T-cell (primary cell): Measurements from ENCODE around the gene IFT88. TPM values are rescaled to one million over a fixed set of nuclear protein-coding genes. Genes with fewer than 3 reads are reported as not detected.

ENCODE experiments used
- ATAC-seq, 4 experiments: fragments of 200-7000 bp in 3 of 4; fragments of 150-1000 bp in 1 of 4; cut with Tn5 transposase; replicated peaks in 1 of 4; 1 replicate in 3 of 4; 2 replicates in 1 of 4; pipeline ENCODE4 v1.10.0; 2021; ENCODE audit warnings: moderate library complexity in 3 of 4, mild to moderate bottlenecking in 2 of 4, moderate number of reproducible peaks in 1 of 4
- CTCF ChIA-PET, 2 donors: fragments of 300-600 bp; sonication (Branson Sonifier 250); formaldehyde crosslinking; loops; one replicate each; lab custom pipeline; 2022; ENCODE audit warnings: antibody characterized with exemption in 2 of 2; lab: Charles Lee
- POLR2A ChIA-PET, 2 donors: fragments of 300-600 bp; sonication (Branson Sonifier 250); formaldehyde crosslinking; loops; one replicate each; lab custom pipeline; 2022; ENCODE audit warnings: antibody characterized with exemption in 2 of 2; lab: Charles Lee
- DNase-seq, 35 experiments: peaks; one replicate each; pipeline versions ENCODE4 v3.0.0 to v3.0.0-alpha.2; 2013 to 2023
- H3K27ac ChIP-seq: one replicate; pipeline ENCODE4 v1.5.1; 2013; ENCODE audit warnings: low read length
- H3K27me3 ChIP-seq, 2 experiments: replicated peaks in 1 of 2; 1 replicate in 1 of 2; 2 replicates in 1 of 2; pipeline versions ENCODE4 v1.6.1 to v1.7.0; 2013; ENCODE audit warnings: low read length in 1 of 2, mixed read lengths in 1 of 2; ENCODE audit not compliant: control insufficient read depth in 2 of 2, insufficient read depth in 2 of 2; ENCODE audit errors: extremely low read depth in 1 of 2
- H3K36me3 ChIP-seq, 2 donors: 1 replicate in 1 of 2; 2 replicates in 1 of 2; pipeline versions ENCODE4 v1.6.1 to v1.7.0; 2013; ENCODE audit warnings: low read length in 1 of 2; ENCODE audit not compliant: control insufficient read depth in 2 of 2, insufficient read depth in 1 of 2; ENCODE audit errors: extremely low read depth in 1 of 2
- H3K4me1 ChIP-seq, 2 experiments: 1 replicate in 1 of 2; 2 replicates in 1 of 2; pipeline versions ENCODE4 v1.6.1 to v1.7.0; 2013; ENCODE audit warnings: low read length in 2 of 2, mixed read lengths in 1 of 2; ENCODE audit not compliant: insufficient read depth in 2 of 2, control insufficient read depth in 1 of 2; ENCODE audit errors: extremely low read depth in 1 of 2
- H3K4me3 ChIP-seq, 2 donors: 1 replicate in 1 of 2; 2 replicates in 1 of 2; pipeline versions ENCODE4 v1.5.1 to v1.7.0; 2013; ENCODE audit warnings: mild to moderate bottlenecking in 2 of 2, low read length in 1 of 2, moderate library complexity in 1 of 2; ENCODE audit not compliant: control insufficient read depth in 1 of 2; ENCODE audit errors: extremely low read depth in 1 of 2
- H3K9me3 ChIP-seq: 2 replicates; pipeline ENCODE4 v1.7.0; 2013
- H3K27ac Mint-ChIP-seq, 2 donors: one replicate each; pipeline ENCODE4 v1.8.0; 2020 to 2021; ENCODE audit warnings: mild to moderate bottlenecking in 2 of 2, mixed read lengths in 2 of 2
- H3K27me3 Mint-ChIP-seq, 2 donors: one replicate each; pipeline ENCODE4 v1.8.0; 2021 to 2022; ENCODE audit warnings: mixed read lengths in 2 of 2
- H3K36me3 Mint-ChIP-seq: one replicate; pipeline ENCODE4 v1.8.0; 2021; ENCODE audit warnings: mixed read lengths
- H3K4me1 Mint-ChIP-seq, 3 donors: one replicate each; pipeline ENCODE4 v1.8.0; 2020 to 2022; ENCODE audit warnings: mixed read lengths in 3 of 3, mild to moderate bottlenecking in 1 of 3
- H3K4me3 Mint-ChIP-seq, 3 donors: one replicate each; pipeline ENCODE4 v1.8.0; 2020 to 2022; ENCODE audit warnings: mild to moderate bottlenecking in 3 of 3, mixed read lengths in 3 of 3, moderate library complexity in 3 of 3
- H3K9me3 Mint-ChIP-seq, 3 donors: one replicate each; pipeline ENCODE4 v1.8.0; 2020 to 2022; ENCODE audit warnings: mixed read lengths in 3 of 3
- whole genome bisulfite sequencing: methylation state at CpG from one replicate; pipeline ENCODE4 v1.1.5; 2013; ENCODE audit warnings: missing lambda C conversion rate; ENCODE audit not compliant: insufficient coverage; 5-methylcytosine and 5-hydroxymethylcytosine counted together
- total RNA-seq, 35 experiments: library from RNA in 6 of 35; stranded (reverse) in 6 of 35; fragments of 120-200 nt in 1 of 35; gene quantifications; one replicate each; pipeline versions ENCODE4 v1.2.1 to v1.2.4 and lab custom pipeline; 2013 to 2026

Gene IFT88
- total RNA-seq, 5 donors from 2014 or later (not counting 1 experiment from before 2014, with no cell fraction given), result 7.6 to 9.8 (median 8.6) TPM

GRCh38 chr13:20571676-20572075 lies 4.7 kb downstream of the IFT88 start:
- Histone ChIP-seq H3K4me3 (no peak overlapping the region), H3K4me1 (peaks cover 3 to 7% of the 10 kb centered on the region in 2 experiments), H3K36me3 (peaks cover 4 to 5% of the 10 kb centered on the region in 2 donors), H3K27me3 (no peaks in the 10 kb centered on the region), H3K27ac (no peak overlapping the region), H3K9me3 (peaks cover 6% of the 10 kb centered on the region)
- DNase-seq, result no peak
- POLR2A ChIA-PET, result interaction anchor here in 1 of 2 donors (0.7 kb wide), 1 partner anchor 86 kb away, joined by 3 read pairs; no protein-coding TSS in a partner anchor
- H3K27me3 Mint-ChIP-seq, result no peaks in the 10 kb centered on the region
- peaks cover 27% of the 10 kb centered on the region for H3K36me3 Mint-ChIP-seq
- H3K4me3 Mint-ChIP-seq, result no peak overlapping the region
- H3K4me1 Mint-ChIP-seq, result peaks cover 13 to 16% (median 16%) of the 10 kb centered on the region in 3 donors
- H3K27ac Mint-ChIP-seq, result peak overlapping the region in 1 of 2 donors; percentile 5
- CTCF ChIA-PET, result interaction anchor here in 1 of 2 donors (0.6 kb wide), 1 partner anchor 16 kb away, joined by 4 read pairs; no protein-coding TSS in a partner anchor
- ATAC-seq, result no peak
- peaks cover 0 to 5% (median 4%) of the 10 kb centered on the region in 3 donors for H3K9me3 Mint-ChIP-seq

GRCh38 chr13:20573186-20573585 lies 6.2 kb downstream of the IFT88 start:
- no peak overlapping the region for H3K4me3 Mint-ChIP-seq
- DNase-seq, result no peak
- no peak for ATAC-seq
- Histone ChIP-seq H3K36me3 (peaks cover 4 to 5% of the 10 kb centered on the region in 2 donors), H3K4me1 (no peaks in the 10 kb centered on the region), H3K9me3 (peaks cover 6% of the 10 kb centered on the region), H3K27ac (no peak overlapping the region), H3K4me3 (no peak overlapping the region), H3K27me3 (no peaks in the 10 kb centered on the region)
- 89% methylated on average over 1 of the region's 4 CpGs for WGBS
- H3K36me3 Mint-ChIP-seq, result peaks cover 38% of the 10 kb centered on the region
- ChIA-PET CTCF (no interaction called here), POLR2A (no interaction called here)
- no peak overlapping the region for H3K27ac Mint-ChIP-seq
- H3K4me1 Mint-ChIP-seq, result peaks cover 5 to 9% (median 8%) of the 10 kb centered on the region in 3 donors
- H3K27me3 Mint-ChIP-seq, result no peaks in the 10 kb centered on the region
- H3K9me3 Mint-ChIP-seq, result peaks cover 7 to 10% (median 10%) of the 10 kb centered on the region in 3 donors

DNA sequence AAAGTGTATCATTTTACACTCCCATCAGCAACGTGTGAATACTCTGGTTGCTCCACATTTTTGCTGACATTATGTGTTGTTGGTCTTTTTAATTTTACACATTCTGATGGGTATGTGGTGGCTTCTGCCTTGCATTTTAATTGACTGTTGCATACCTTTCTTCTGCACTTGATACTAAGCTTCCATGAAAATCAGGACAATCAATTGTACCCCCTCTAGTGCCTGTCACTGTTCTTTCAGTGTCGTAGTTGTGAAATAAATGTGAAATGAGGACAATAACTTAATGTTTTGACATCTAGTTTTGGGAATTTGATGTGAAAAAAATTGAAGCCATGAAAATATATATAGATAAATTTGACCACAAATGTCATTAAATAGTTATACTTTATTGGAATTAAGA lies 6.7 kb downstream of the IFT88 start:
- no peak overlapping the region for H3K4me3 ChIP-seq
- ChIA-PET POLR2A (no interaction called here), CTCF (interaction anchor here in 1 of 2 donors (0.5 kb wide), 1 partner anchor 16 kb away, joined by 3 read pairs; no protein-coding TSS in a partner anchor)
- Mint-ChIP-seq H3K9me3 (peaks cover 7 to 10% (median 10%) of the 10 kb centered on the region in 3 donors), H3K27ac (no peak overlapping the region), H3K4me3 (no peak overlapping the region), H3K27me3 (no peaks in the 10 kb centered on the region), H3K4me1 (peaks cover 5 to 7% (median 7%) of the 10 kb centered on the region in 3 donors), H3K36me3 (peaks cover 43% of the 10 kb centered on the region)
- peaks cover 6% of the 10 kb centered on the region for H3K9me3 ChIP-seq
- no peaks in the 10 kb centered on the region for H3K27me3 ChIP-seq
- H3K27ac ChIP-seq, result no peak overlapping the region
- no CpG with 5 or more reads among the region's 2 CpGs for WGBS
- no peaks in the 10 kb centered on the region for H3K4me1 ChIP-seq
- peaks cover 4 to 5% of the 10 kb centered on the region in 2 donors for H3K36me3 ChIP-seq
- ATAC-seq (no peak), DNase-seq (no peak)

DNA sequence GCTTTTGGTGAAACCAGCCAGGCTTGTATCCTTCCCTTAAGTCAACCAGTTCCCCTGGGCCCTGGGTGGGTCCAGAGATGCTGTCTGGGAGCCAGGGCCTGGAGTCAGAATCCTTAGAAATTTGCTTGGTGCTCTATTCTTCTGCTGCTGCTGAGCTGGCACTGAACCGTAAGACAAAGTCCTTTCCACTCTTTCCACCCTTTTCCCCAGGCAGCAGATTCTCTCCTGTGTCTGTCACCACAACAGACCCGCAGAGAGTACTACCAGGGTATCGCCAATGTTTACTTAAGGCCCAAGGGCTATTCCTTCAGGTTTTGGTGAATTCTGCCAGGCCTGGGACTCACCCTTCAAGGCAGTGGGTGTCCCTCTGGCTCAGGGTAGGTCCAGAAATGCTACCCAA lies 12.2 kb downstream of the IFT88 start:
- ATAC-seq (no peak), DNase-seq (no peak)
- no peak overlapping the region for H3K27ac Mint-ChIP-seq
- no peak overlapping the region for H3K4me3 Mint-ChIP-seq
- H3K36me3 ChIP-seq, result peaks cover 0 to 20% of the 10 kb centered on the region in 2 donors
- no peaks in the 10 kb centered on the region for H3K27me3 ChIP-seq
- H3K27ac ChIP-seq, result no peak overlapping the region
- no peak overlapping the region for H3K4me3 ChIP-seq
- H3K4me1 Mint-ChIP-seq, result peaks cover 4 to 5% (median 4%) of the 10 kb centered on the region in 3 donors
- H3K36me3 Mint-ChIP-seq, result peaks cover 77% of the 10 kb centered on the region
- 100% methylated on average over 3 of the region's 3 CpGs for WGBS
- no peaks in the 10 kb centered on the region for H3K4me1 ChIP-seq
- H3K9me3 Mint-ChIP-seq, result peaks cover 10 to 16% (median 13%) of the 10 kb centered on the region in 3 donors
- ChIA-PET POLR2A (no interaction called here), CTCF (interaction anchor here in 1 of 2 donors (0.6 kb wide), 1 partner anchor 870 kb away, joined by 7 read pairs; no protein-coding TSS in a partner anchor)
- peaks cover 7% of the 10 kb centered on the region for H3K9me3 ChIP-seq
- H3K27me3 Mint-ChIP-seq, result no peaks in the 10 kb centered on the region

DNA sequence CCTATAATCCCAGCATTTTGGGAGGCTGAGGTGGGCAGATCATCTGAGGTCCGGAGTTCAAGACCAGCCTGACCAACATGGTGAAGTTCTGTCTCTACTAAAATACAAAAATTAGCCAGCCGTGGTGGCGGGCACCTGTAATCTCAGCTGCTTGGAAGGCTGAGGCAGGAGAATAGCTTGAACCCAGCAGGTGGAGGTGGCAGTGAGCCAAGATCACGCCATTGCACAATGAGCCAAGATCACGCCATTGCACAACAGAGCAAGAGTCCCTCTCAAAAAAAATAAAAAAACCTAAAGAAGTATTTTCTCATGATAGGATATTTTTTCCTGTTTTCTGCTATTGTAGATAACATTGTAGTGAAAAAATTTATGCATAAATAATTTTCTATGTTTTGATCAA lies 13.3 kb downstream of the IFT88 start:
- H3K4me1 ChIP-seq, result no peaks in the 10 kb centered on the region
- POLR2A ChIA-PET, result no interaction called here
- H3K27ac ChIP-seq, result no peak overlapping the region
- no peak overlapping the region for H3K4me3 ChIP-seq
- H3K36me3 ChIP-seq, result peaks cover 0 to 24% of the 10 kb centered on the region in 2 donors
- no peak for DNase-seq
- H3K9me3 ChIP-seq, result peaks cover 13% of the 10 kb centered on the region
- H3K4me3 Mint-ChIP-seq, result no peak overlapping the region
- H3K27me3 ChIP-seq, result no peaks in the 10 kb centered on the region
- WGBS, result 86% methylated on average over 2 of the region's 5 CpGs
- peaks cover 4 to 5% (median 4%) of the 10 kb centered on the region in 3 donors for H3K4me1 Mint-ChIP-seq
- no peak for ATAC-seq
- H3K27ac Mint-ChIP-seq, result no peak overlapping the region
- peaks cover 77% of the 10 kb centered on the region for H3K36me3 Mint-ChIP-seq
- no peaks in the 10 kb centered on the region for H3K27me3 Mint-ChIP-seq
- CTCF ChIA-PET, result no interaction called here
- H3K9me3 Mint-ChIP-seq, result peaks cover 10 to 20% (median 13%) of the 10 kb centered on the region in 3 donors

- no peak overlapping the region for H3K27ac Mint-ChIP-seq
- H3K27me3 ChIP-seq, result no peaks in the 10 kb centered on the region
- ChIA-PET POLR2A (no interaction called here), CTCF (no interaction called here)
- ATAC-seq, result no peak
- no peak overlapping the region for H3K27ac ChIP-seq
- H3K36me3 Mint-ChIP-seq, result peaks cover 76% of the 10 kb centered on the region
- peaks cover 2 to 23% of the 10 kb centered on the region in 2 donors for H3K36me3 ChIP-seq
- peaks cover 6 to 20% (median 10%) of the 10 kb centered on the region in 3 donors for H3K9me3 Mint-ChIP-seq
- 100% methylated on average over 1 of the region's 2 CpGs for WGBS
- DNase-seq, result no peak
- H3K9me3 ChIP-seq, result peaks cover 8% of the 10 kb centered on the region
- H3K4me1 ChIP-seq, result no peaks in the 10 kb centered on the region
- no peaks in the 10 kb centered on the region for H3K27me3 Mint-ChIP-seq
- no peak overlapping the region for H3K4me3 Mint-ChIP-seq
- H3K4me1 Mint-ChIP-seq, result peaks cover 0 to 2% (median 0%) of the 10 kb centered on the region in 3 donors
- H3K4me3 ChIP-seq, result no peak overlapping the region
Observed at GRCh38 chr13:20582026-20582425, 15.1 kb downstream of the IFT88 start.
